22Rv1 (cell line): ENCODE results near the gene LEO1.

Experiments
- H3K27ac ChIP-seq: fragments of 450-650 bp; 2 replicates; pipeline ENCODE4 v1.5.1; 2017
- ZFX ChIP-seq: fragments of 450-650 bp; IDR thresholded peaks from 2 replicates; pipeline ENCODE4 v1.6.1; 2017; ENCODE audit warnings: antibody characterized with exemption, borderline replicate concordance
- TF ChIP-seq, protein P1 (sequence below): fragments of 450-650 bp; IDR thresholded peaks from 2 replicates; pipeline ENCODE4 v1.5.1; 2017; ENCODE audit warnings: mild to moderate bottlenecking

Gene LEO1

DNA sequence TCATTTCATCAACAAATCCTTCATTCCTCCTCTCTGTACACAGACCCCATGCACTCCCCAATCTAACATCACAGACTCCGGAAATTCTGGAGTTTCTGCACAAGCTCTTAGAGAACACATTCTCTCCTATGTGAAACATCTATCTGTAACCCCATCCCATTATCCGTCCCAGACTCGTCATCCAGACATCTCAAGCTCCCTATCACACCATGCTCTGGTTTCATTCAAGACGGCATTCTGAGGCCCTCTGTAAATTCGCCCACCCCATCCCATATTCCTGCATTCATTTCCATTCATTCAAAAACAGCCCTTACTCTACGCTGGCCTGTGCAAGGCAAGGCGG lies 575 bp downstream of the LEO1 start:
- TF ChIP-seq, protein P1, sequence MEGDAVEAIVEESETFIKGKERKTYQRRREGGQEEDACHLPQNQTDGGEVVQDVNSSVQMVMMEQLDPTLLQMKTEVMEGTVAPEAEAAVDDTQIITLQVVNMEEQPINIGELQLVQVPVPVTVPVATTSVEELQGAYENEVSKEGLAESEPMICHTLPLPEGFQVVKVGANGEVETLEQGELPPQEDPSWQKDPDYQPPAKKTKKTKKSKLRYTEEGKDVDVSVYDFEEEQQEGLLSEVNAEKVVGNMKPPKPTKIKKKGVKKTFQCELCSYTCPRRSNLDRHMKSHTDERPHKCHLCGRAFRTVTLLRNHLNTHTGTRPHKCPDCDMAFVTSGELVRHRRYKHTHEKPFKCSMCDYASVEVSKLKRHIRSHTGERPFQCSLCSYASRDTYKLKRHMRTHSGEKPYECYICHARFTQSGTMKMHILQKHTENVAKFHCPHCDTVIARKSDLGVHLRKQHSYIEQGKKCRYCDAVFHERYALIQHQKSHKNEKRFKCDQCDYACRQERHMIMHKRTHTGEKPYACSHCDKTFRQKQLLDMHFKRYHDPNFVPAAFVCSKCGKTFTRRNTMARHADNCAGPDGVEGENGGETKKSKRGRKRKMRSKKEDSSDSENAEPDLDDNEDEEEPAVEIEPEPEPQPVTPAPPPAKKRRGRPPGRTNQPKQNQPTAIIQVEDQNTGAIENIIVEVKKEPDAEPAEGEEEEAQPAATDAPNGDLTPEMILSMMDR = no peak
- no peak for TF ChIP-seq ZFX
- H3K27ac ChIP-seq = peak overlapping the region; percentile 83

DNA sequence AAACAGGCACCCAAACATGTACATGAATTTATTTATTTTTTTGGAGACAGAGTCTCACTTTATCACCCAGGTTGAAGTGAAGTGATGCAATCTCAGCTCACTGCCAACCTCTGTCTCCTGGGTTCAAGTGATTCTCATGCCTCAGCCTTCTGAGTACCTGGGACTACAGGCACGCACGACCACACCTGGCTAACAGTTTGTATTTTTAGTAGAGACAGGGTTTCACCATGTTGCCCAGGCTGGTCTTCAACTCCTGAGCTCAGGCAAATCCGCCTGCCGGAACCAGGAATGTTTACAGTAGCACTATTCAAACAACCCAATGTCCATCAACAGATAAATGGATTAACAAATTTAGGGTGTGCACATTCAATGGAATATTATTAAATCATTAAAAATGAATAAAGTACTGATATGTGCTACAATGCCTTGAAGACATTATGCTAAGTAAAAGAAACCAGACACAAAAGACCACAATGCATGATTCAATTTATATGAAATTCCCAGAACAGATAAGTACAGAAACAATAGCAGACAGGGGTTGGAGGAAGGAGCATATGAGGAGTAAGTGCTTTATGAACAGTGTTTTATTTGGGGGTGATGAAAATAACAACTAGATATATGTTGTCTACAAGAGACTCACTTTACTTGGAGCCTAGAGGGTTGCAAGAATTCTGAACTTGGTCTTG lies 1.3 kb downstream of the LEO1 start:
- TF ChIP-seq, protein P1 = no peak
- no peak for TF ChIP-seq ZFX
- H3K27ac ChIP-seq = peak overlapping the region; percentile 83

DNA sequence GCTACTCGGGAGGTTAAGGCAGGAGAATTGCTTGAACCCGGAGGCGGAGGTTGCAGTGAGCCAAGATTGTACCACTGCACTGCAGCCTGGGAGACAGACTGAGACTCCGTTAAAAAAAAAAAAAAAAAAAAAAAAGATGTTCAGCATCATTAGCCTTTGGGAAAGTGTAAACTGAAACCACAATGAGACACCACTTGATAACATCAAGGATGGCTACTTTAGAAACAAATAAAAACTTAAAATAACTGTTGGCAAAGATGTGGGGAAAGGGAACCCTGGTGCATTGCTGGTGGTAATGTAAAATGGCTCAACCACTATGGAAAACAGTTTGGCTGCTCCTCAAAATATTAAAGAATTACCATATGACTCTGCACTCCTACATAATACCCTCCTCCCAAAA lies 1.9 kb downstream of the LEO1 start:
- TF ChIP-seq ZFX = no peak
- TF ChIP-seq, protein P1 = no peak
- H3K27ac ChIP-seq = peak overlapping the region; percentile 83

DNA sequence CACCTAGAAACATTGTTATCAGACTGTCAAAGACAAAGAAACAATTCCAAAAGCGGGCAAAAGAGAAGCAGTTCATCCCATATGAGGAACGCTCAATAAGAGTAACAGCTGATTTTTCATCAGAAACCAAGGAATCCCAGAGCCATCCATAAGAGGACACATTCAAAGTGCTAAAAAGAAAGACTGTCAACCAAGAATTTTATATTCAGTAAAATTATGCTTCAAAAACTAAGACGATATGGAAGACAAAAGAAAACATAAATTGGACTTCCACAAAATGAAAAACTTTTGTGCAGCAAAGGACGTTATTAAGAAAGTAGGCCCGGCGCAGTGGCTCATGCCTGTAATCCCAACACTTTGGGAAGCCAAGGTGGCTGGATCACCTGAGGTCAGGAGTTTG lies 4.0 kb downstream of the LEO1 start:
- TF ChIP-seq, protein P1 = no peak
- TF ChIP-seq ZFX = no peak
- no peak overlapping the region for H3K27ac ChIP-seq

DNA sequence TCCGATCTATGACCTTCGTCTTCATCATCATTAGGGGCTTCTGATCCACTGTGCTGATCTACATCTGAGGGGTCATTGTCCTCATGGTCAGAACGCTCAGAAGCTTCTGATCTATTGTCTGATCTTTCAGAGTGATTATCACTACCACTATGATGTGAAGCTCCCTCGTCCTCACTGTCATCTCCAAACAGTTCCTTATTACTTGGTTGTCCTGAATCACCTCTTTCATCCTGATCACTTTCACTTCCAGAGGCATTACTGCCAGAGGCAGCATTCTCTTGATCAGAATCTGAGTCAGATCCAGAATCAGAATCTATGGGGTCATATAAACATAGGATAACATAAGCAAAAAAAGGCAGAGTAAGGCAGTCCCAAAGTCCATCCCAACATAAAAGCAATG lies 5.4 kb downstream of the LEO1 start:
- no peak for TF ChIP-seq ZFX
- TF ChIP-seq, protein P1 = no peak

DNA sequence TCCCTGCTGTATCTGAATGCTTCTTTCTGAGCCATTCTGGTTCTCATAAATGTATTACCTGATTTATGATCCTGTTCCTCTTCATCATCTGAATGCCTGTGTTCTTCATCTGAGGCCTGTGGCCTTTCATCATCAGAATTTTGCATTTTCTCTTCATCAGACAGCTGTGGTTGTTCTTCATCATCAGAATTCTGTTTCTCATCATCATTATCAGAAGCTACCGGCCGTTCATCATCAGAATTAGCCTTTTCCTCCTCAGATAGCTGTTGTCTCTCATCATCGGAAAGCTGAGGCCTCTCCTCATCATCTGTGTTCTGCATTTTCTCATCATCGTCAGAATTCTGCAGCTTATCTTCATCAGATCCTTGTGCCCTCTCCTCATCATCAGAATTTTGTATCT lies 5.9 kb downstream of the LEO1 start:
- no peak for TF ChIP-seq ZFX
- TF ChIP-seq, protein P1 = no peak
- H3K27ac ChIP-seq = no peak overlapping the region

More for the DNA sequence above, 5.4 kb downstream of the LEO1 start:
- H3K27ac ChIP-seq = no peak overlapping the region

DNA sequence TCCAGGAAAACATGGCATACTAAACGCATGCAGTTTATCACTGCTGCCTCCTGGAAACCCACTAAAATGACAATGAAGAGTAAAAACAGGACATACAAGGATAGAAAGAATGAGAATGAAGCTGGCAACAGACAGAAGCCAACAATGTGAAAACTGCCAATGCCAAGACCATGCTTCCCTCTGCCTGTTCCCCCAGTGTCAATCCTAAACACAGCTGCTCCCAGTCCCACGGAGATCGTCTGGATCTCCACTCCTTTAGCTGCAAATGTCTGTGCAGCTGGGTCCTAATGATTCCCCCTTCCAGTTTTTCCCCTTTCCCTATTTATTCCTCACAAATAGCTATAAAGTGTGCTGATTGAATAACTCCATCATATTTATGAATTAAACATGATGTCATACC lies 16.1 kb downstream of the LEO1 start:
- no peak overlapping the region for H3K27ac ChIP-seq
- TF ChIP-seq ZFX = no peak

DNA sequence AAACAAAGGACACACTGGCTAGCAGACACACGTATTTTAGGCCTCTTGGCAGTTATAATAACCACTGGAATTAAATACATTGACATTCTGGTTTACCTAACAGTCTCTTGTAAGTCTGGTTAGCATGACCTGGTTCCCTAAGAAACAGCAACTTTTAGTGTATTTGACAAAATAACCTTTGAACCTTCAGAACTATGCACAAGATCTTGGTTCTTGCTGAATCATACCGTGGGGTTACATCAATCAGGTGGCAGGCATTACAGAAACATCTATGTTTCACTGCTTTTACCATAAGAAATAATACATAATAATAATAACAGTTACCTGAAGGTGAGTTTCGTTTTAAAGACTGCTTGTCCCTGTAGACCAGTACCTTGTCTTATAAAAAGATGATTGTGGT lies 18.8 kb downstream of the LEO1 start:
- TF ChIP-seq ZFX = no peak
- TF ChIP-seq, protein P1 = no peak
- no peak overlapping the region for H3K27ac ChIP-seq
